Measurements from ENCODE around the gene GAPDHS. TPM values are rescaled to one million over a fixed set of nuclear protein-coding genes. Genes with fewer than 3 reads are reported as not detected.

The GAPDHS gene
- total and polyA plus RNA-seq, 2 experiments from 2014 or later: not detected

DNA sequence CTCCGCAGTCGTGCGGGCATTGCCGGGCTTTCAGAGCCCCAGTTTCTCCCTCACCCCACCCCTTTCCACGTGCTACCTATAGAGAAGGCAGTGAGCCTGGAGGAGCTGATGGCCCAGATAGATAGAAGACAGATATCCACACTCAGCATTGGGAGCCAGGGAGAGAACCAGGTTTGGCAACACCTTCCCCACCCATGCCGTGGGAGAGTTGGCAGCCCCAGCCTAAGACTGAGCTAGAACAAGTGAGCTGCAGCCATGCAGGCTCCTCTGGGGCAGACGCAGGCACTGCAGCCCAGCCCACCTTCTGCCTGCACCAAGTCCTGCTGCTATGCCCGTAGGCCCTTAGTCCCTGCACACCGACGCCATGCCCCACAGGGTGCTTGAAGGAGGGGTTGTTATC lies 32.6 kb upstream of the GAPDHS start:
- no peaks in the 10 kb centered on the region for H3K9me3 ChIP-seq (ENCODE audit: low read depth)
- H3K9me2 ChIP-seq (ENCODE audit: insufficient read depth): no peaks in the 10 kb centered on the region
- H3K36me3 ChIP-seq (ENCODE audit: low read depth): no peaks in the 10 kb centered on the region
- H2AFZ ChIP-seq: no peak overlapping the region
- no peaks in the 10 kb centered on the region; the same call in 1 of the 2 replicates for H3K27me3 ChIP-seq (replicated peaks; ENCODE audit: insufficient read depth)
- H3K4me1 ChIP-seq (ENCODE audit: insufficient read depth): 0 out of 2 replicates have a peak, but pooled peaks cover 5% of the 10 kb centered on the region
- no peaks in the 10 kb centered on the region for H4K20me1 ChIP-seq (ENCODE audit: insufficient read depth)
- no peak overlapping the region for H3K9ac ChIP-seq
- TF ChIP-seq EZH2phosphoT487 (IDR thresholded peaks at IDR 0.05; ENCODE audit: insufficient read depth, low read depth): no peak
- TF ChIP-seq EZH2 (IDR thresholded peaks at IDR 0.05; ENCODE audit: insufficient read depth, poor library complexity, severe bottlenecking): no peak
- H3K27ac ChIP-seq: no peak overlapping the region
- H3F3A ChIP-seq (ENCODE audit: insufficient read depth): no peaks in the 10 kb centered on the region
- WGBS, 2 experiments (ENCODE audit: low coverage in 1 of 2, low lambda C conversion rate in 2 of 2, missing lambda C conversion rate in 2 of 2): 75 to 81% methylated on average over 9 to 10 of the region's 10 CpGs
- no peak for DNase-seq
- H3K4me3 ChIP-seq: no peak overlapping the region
- in situ Hi-C loops (cut with MboI): no loop called here
- H3K79me2 ChIP-seq (ENCODE audit: insufficient read depth): no peaks in the 10 kb centered on the region
- no peak overlapping the region for H3K4me2 ChIP-seq (ENCODE audit: unreplicated experiment)

DNA sequence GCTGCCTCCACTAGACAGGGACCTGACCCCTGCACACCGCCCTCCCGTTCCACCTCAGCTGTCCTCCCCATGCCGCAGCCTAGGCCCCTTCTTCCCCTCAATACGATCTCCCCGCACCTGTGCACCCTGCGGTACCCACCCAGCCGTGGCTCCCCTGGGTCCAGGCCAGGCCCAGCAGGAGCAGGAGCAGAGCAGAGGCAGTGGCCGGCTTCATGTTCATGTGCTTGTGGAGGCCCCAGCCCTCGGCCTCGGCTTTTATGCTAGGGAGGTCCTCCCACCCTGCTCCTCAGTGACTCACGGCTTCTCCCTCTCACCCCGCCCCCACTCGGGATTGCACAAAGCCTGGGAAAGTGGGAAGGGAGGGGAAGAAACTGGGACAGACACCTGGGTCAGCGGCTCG lies 31.6 kb upstream of the GAPDHS start:
- no peak overlapping the region for H3K27ac ChIP-seq
- no peak overlapping the region for H3K9ac ChIP-seq
- H3K9me2 ChIP-seq (ENCODE audit: insufficient read depth): no peaks in the 10 kb centered on the region
- WGBS, 2 experiments (ENCODE audit: low coverage in 1 of 2, low lambda C conversion rate in 2 of 2, missing lambda C conversion rate in 2 of 2): 54 to 60% methylated on average over 15 of the region's 15 CpGs
- peak; percentile 53 for DNase-seq
- no peaks in the 10 kb centered on the region for H3K79me2 ChIP-seq (ENCODE audit: insufficient read depth)
- no peak overlapping the region for H3K4me2 ChIP-seq (ENCODE audit: unreplicated experiment)
- no peaks in the 10 kb centered on the region for H3F3A ChIP-seq (ENCODE audit: insufficient read depth)
- H3K36me3 ChIP-seq (ENCODE audit: low read depth): no peaks in the 10 kb centered on the region
- H3K27me3 ChIP-seq (replicated peaks; ENCODE audit: insufficient read depth): no peaks in the 10 kb centered on the region; the same call in 1 of the 2 replicates
- no peak overlapping the region for H3K4me3 ChIP-seq
- TF ChIP-seq EZH2phosphoT487 (IDR thresholded peaks at IDR 0.05; ENCODE audit: insufficient read depth, low read depth) (no peak), EZH2 (IDR thresholded peaks at IDR 0.05; ENCODE audit: insufficient read depth, poor library complexity, severe bottlenecking) (no peak)
- in situ Hi-C loops (cut with MboI): no loop called here
- no peaks in the 10 kb centered on the region for H4K20me1 ChIP-seq (ENCODE audit: insufficient read depth)
- H2AFZ ChIP-seq: no peak overlapping the region
- H3K9me3 ChIP-seq (ENCODE audit: low read depth): no peaks in the 10 kb centered on the region
- 0 out of 2 replicates have a peak, but pooled peaks cover 5% of the 10 kb centered on the region for H3K4me1 ChIP-seq (ENCODE audit: insufficient read depth)

DNA sequence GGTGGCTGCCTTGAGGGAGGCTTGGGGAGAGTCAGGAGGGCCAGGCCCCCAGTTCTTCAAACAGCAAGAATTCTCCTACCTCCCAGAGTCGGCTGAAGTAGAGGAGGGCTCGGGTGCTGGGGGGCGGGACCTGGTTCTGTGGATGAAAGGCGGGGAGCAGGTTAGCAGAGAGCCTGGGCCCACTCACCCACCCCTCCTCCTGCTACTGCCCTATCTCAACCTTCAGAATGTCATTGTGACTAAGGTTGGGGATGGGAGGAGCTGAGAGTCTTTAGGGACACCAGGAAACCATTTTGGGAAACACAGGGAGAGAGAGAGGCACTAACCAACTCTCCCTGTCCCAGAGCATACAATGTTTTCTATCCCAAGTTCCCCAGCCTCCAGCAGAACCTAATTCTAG lies 30.5 kb upstream of the GAPDHS start:
- 0 out of 2 replicates have a peak, but pooled peaks cover 5% of the 10 kb centered on the region for H3K4me1 ChIP-seq (ENCODE audit: insufficient read depth)
- no peaks in the 10 kb centered on the region for H3K79me2 ChIP-seq (ENCODE audit: insufficient read depth)
- no peak overlapping the region for H3K4me2 ChIP-seq (ENCODE audit: unreplicated experiment)
- no peak overlapping the region for H3K27ac ChIP-seq
- H3K36me3 ChIP-seq (ENCODE audit: low read depth): no peaks in the 10 kb centered on the region
- no peaks in the 10 kb centered on the region for H3F3A ChIP-seq (ENCODE audit: insufficient read depth)
- 58 to 61% methylated on average over 4 of the region's 4 CpGs for WGBS, 2 experiments (ENCODE audit: low coverage in 1 of 2, low lambda C conversion rate in 2 of 2, missing lambda C conversion rate in 2 of 2)
- H3K9ac ChIP-seq: no peak overlapping the region
- H3K4me3 ChIP-seq: no peak overlapping the region
- DNase-seq: no peak
- H3K9me3 ChIP-seq (ENCODE audit: low read depth): no peaks in the 10 kb centered on the region
- no peaks in the 10 kb centered on the region; the same call in 1 of the 2 replicates for H3K27me3 ChIP-seq (replicated peaks; ENCODE audit: insufficient read depth)
- H2AFZ ChIP-seq: no peak overlapping the region
- TF ChIP-seq EZH2phosphoT487 (IDR thresholded peaks at IDR 0.05; ENCODE audit: insufficient read depth, low read depth) (no peak), EZH2 (IDR thresholded peaks at IDR 0.05; ENCODE audit: insufficient read depth, poor library complexity, severe bottlenecking) (no peak)
- no peaks in the 10 kb centered on the region for H4K20me1 ChIP-seq (ENCODE audit: insufficient read depth)
- no peaks in the 10 kb centered on the region for H3K9me2 ChIP-seq (ENCODE audit: insufficient read depth)
- in situ Hi-C loops (cut with MboI): no loop called here

DNA sequence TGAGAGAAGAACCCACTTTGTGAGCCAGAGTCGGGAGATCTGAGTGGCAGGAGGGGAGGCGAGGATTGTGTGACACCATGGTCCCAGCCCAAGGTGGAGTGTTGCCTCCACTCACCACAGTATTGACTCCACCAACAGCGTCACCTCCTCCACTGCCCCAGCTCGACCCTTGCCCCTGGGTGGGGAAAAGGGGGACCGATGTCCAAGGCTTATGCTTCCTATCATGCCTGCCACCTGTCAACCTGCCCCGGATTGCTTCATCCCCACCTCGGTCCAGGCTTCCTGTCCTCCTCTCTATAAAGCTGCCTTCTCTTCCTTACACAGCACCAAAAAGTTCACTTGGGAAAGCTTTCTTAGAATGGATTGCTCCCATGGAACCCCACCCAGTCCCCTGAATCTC lies 27.2 kb upstream of the GAPDHS start:
- Histone ChIP-seq H3K9me3 (ENCODE audit: low read depth) (no peaks in the 10 kb centered on the region), H2AFZ (no peak overlapping the region), H4K20me1 (ENCODE audit: insufficient read depth) (no peaks in the 10 kb centered on the region), H3F3A (ENCODE audit: insufficient read depth) (no peaks in the 10 kb centered on the region), H3K9me2 (ENCODE audit: insufficient read depth) (no peaks in the 10 kb centered on the region), H3K36me3 (ENCODE audit: low read depth) (no peaks in the 10 kb centered on the region), H3K4me3 (no peak overlapping the region), H3K27me3 (replicated peaks; ENCODE audit: insufficient read depth) (no peaks in the 10 kb centered on the region), H3K9ac (no peak overlapping the region), H3K27ac (no peak overlapping the region), H3K79me2 (ENCODE audit: insufficient read depth) (no peaks in the 10 kb centered on the region), H3K4me1 (ENCODE audit: insufficient read depth) (peaks cover 13% of the 10 kb centered on the region; the same call in 1 of the 2 replicates), H3K4me2 (ENCODE audit: unreplicated experiment) (no peak overlapping the region)
- TF ChIP-seq EZH2 (IDR thresholded peaks at IDR 0.05; ENCODE audit: insufficient read depth, poor library complexity, severe bottlenecking): no peak
- TF ChIP-seq EZH2phosphoT487 (IDR thresholded peaks at IDR 0.05; ENCODE audit: insufficient read depth, low read depth): no peak
- no peak for DNase-seq
- WGBS, 2 experiments (ENCODE audit: low coverage in 1 of 2, low lambda C conversion rate in 2 of 2, missing lambda C conversion rate in 2 of 2): 48 to 58% methylated on average over 7 of the region's 7 CpGs
- in situ Hi-C loops (cut with MboI): no loop called here

DNA sequence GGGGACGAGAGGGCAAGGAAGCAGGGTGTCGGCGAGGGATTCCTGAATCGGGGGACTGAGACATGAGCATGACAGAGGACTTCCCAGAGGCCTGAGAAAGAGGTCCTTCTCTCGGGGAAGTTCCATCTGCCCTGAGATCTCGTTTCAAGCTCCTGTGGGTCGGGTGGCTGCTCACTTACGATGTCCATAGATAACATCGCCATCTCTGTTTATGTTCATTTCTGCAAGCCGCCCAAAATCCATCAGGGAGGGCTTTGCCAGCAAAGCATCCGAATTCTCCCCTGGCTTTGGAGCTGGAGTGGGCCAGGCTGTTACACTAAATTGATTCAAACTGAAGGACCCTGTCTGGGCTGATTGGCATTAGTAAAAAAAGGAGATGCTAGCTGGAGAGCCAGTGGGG lies 25.7 kb upstream of the GAPDHS start:
- no peaks in the 10 kb centered on the region for H3K79me2 ChIP-seq (ENCODE audit: insufficient read depth)
- no peaks in the 10 kb centered on the region for H3K27me3 ChIP-seq (replicated peaks; ENCODE audit: insufficient read depth)
- H2AFZ ChIP-seq: no peak overlapping the region
- H4K20me1 ChIP-seq (ENCODE audit: insufficient read depth): no peaks in the 10 kb centered on the region
- H3K4me2 ChIP-seq (ENCODE audit: unreplicated experiment): no peak overlapping the region
- TF ChIP-seq EZH2phosphoT487 (IDR thresholded peaks at IDR 0.05; ENCODE audit: insufficient read depth, low read depth): no peak
- TF ChIP-seq EZH2 (IDR thresholded peaks at IDR 0.05; ENCODE audit: insufficient read depth, poor library complexity, severe bottlenecking): no peak
- in situ Hi-C loops (cut with MboI): no loop called here
- no peak overlapping the region for H3K27ac ChIP-seq
- no peak for DNase-seq
- no peaks in the 10 kb centered on the region for H3K36me3 ChIP-seq (ENCODE audit: low read depth)
- no peak overlapping the region for H3K4me3 ChIP-seq
- H3K9ac ChIP-seq: no peak overlapping the region
- peaks cover 8% of the 10 kb centered on the region; the same call in 1 of the 2 replicates for H3K4me1 ChIP-seq (ENCODE audit: insufficient read depth)
- no peaks in the 10 kb centered on the region for H3F3A ChIP-seq (ENCODE audit: insufficient read depth)
- no peaks in the 10 kb centered on the region for H3K9me2 ChIP-seq (ENCODE audit: insufficient read depth)
- H3K9me3 ChIP-seq (ENCODE audit: low read depth): no peaks in the 10 kb centered on the region
- 63 to 69% methylated on average over 11 of the region's 11 CpGs for WGBS, 2 experiments (ENCODE audit: low coverage in 1 of 2, low lambda C conversion rate in 2 of 2, missing lambda C conversion rate in 2 of 2)

All from GM23248 (cell line).